Glomerular visceral epithelial cell (primary cell): ENCODE measurements around the gene TMEM95.

Experiments used
- DNase-seq: peaks from one replicate; pipeline ENCODE4 v3.0.0-alpha.2; 2016; ENCODE audit errors: extremely low spot score

The TMEM95 gene

GRCh38 chr17:7403977-7404736 lies 49.2 kb downstream of the TMEM95 start, which contains the start of gene TMEM256:
TSS of gene TMEM256 (minus strand) at chr17:7404097. CDS start at chr17:7404084, 13 bp downstream.
- peak; percentile 100 for DNase-seq

GRCh38 chr17:7404737-7405349 lies 49.9 kb downstream of the TMEM95 start:
- no peak for DNase-seq

GRCh38 chr17:7405350-7406234 lies 50.6 kb downstream of the TMEM95 start:
- DNase-seq: no peak

GRCh38 chr17:7406235-7406825 lies 51.4 kb downstream of the TMEM95 start:
- no peak for DNase-seq
